ENCODE measurements around the gene KSR1.

Gene KSR1

GRCh38 chr17:27609611-27610303, 153.5 kb downstream of the KSR1 start:
- no peaks in the 10 kb centered on the region for H3K36me3 ChIP-seq (ENCODE audit: insufficient read depth, low read length)
- no peaks in the 10 kb centered on the region for H3K9me3 ChIP-seq (replicated peaks; ENCODE audit: low read length)
- no peaks in the 10 kb centered on the region for H3K4me1 ChIP-seq (ENCODE audit: control insufficient read depth, insufficient read depth, low read length)
- H3K9ac ChIP-seq (ENCODE audit: low read depth, low read length): no peak overlapping the region
- H3K4me2 ChIP-seq (ENCODE audit: low read length): no peak overlapping the region
- no peak overlapping the region for H3K4me3 ChIP-seq (ENCODE audit: low read length)
- H3K27me3 ChIP-seq (ENCODE audit: control insufficient read depth, insufficient read depth, low read length): no peaks in the 10 kb centered on the region

DNA sequence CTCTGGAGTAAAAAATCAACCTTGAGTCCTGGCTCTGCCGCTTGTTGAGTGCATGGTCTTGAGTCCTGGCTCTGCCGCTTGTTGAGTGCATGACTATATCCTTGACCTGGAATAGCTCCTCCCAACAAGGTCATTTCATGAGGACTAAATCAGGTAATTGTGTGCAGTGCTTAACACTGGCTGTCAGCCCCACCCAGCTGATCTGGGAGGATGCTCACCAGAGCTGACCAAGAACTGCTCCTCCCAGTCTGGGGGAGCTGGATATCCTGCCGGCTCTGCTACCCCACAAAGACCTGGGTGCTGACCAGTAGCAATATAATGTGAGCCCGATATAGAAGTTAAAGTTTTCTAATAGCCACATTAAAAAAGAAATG, 154.0 kb downstream of the KSR1 start:
- Histone ChIP-seq H3K36me3 (ENCODE audit: insufficient read depth, low read length) (no peaks in the 10 kb centered on the region), H3K4me2 (ENCODE audit: low read length) (no peak overlapping the region), H3K4me3 (ENCODE audit: low read length) (no peak overlapping the region), H3K9ac (ENCODE audit: low read depth, low read length) (no peak overlapping the region), H3K27me3 (ENCODE audit: control insufficient read depth, insufficient read depth, low read length) (no peaks in the 10 kb centered on the region), H3K9me3 (replicated peaks; ENCODE audit: low read length) (no peaks in the 10 kb centered on the region), H3K4me1 (ENCODE audit: control insufficient read depth, insufficient read depth, low read length) (no peaks in the 10 kb centered on the region)

- no peaks in the 10 kb centered on the region for H3K9me3 ChIP-seq (replicated peaks; ENCODE audit: low read length)
- H3K9ac ChIP-seq (ENCODE audit: low read depth, low read length): no peak overlapping the region
- no peak overlapping the region for H3K4me2 ChIP-seq (ENCODE audit: low read length)
- H3K27me3 ChIP-seq (ENCODE audit: control insufficient read depth, insufficient read depth, low read length): no peaks in the 10 kb centered on the region
- no peaks in the 10 kb centered on the region for H3K4me1 ChIP-seq (ENCODE audit: control insufficient read depth, insufficient read depth, low read length)
- no peaks in the 10 kb centered on the region for H3K36me3 ChIP-seq (ENCODE audit: insufficient read depth, low read length)
- no peak overlapping the region for H3K4me3 ChIP-seq (ENCODE audit: low read length)
These were observed 156.0 kb downstream of the KSR1 start for GRCh38 chr17:27612160-27612770.

DNA sequence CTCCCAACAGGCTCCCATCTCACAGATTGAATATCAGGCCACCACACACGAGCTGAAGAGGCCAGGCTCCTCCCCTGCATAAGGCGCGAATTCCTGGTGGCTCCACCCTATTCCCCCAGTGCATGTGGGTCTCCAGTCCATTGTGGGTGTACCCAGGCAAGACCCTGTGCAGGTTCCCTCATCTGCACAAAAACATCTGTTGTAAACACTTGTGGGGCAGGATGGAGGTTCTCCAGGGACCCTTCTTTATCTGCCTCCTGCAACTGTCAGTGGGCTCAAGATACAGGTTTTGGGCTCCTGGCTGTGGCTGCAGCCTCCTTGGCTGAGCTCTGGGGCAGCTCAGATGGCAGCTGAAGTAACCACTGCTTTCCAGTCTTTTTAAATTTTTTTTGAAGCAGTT, 157.2 kb downstream of the KSR1 start:
- H3K9me3 ChIP-seq (replicated peaks; ENCODE audit: low read length): no peaks in the 10 kb centered on the region
- H3K36me3 ChIP-seq (ENCODE audit: insufficient read depth, low read length): no peaks in the 10 kb centered on the region
- H3K27me3 ChIP-seq (ENCODE audit: control insufficient read depth, insufficient read depth, low read length): no peaks in the 10 kb centered on the region
- H3K4me3 ChIP-seq (ENCODE audit: low read length): no peak overlapping the region
- no peak overlapping the region for H3K4me2 ChIP-seq (ENCODE audit: low read length)
- H3K9ac ChIP-seq (ENCODE audit: low read depth, low read length): no peak overlapping the region
- no peaks in the 10 kb centered on the region for H3K4me1 ChIP-seq (ENCODE audit: control insufficient read depth, insufficient read depth, low read length)

DNA sequence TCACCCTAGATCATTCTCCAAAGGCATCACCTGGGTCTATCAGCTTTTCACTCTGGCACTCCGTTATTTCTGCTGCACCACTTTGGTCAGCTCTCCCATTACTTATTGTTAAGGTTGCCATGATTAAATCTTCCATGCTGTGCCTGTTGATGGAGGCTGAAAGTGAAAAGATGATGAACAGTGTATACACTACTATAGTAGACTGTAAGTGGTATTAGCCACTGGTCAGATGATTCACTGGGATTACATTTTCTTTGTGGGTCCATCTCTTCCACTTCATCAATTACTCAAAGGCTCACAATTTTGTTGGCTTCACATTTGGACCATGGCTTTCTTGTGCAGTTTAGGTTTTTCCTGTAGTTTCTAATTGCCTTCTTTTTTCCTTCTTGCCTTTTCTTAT, 158.9 kb downstream of the KSR1 start:
- no peak overlapping the region for H3K4me2 ChIP-seq (ENCODE audit: low read length)
- H3K4me3 ChIP-seq (ENCODE audit: low read length): no peak overlapping the region
- H3K9ac ChIP-seq (ENCODE audit: low read depth, low read length): no peak overlapping the region
- H3K4me1 ChIP-seq (ENCODE audit: control insufficient read depth, insufficient read depth, low read length): no peaks in the 10 kb centered on the region
- no peaks in the 10 kb centered on the region for H3K36me3 ChIP-seq (ENCODE audit: insufficient read depth, low read length)
- no peaks in the 10 kb centered on the region for H3K9me3 ChIP-seq (replicated peaks; ENCODE audit: low read length)
- H3K27me3 ChIP-seq (ENCODE audit: control insufficient read depth, insufficient read depth, low read length): no peaks in the 10 kb centered on the region

GRCh38 chr17:27616414-27616813, 160.2 kb downstream of the KSR1 start:
- no peaks in the 10 kb centered on the region for H3K4me1 ChIP-seq (ENCODE audit: control insufficient read depth, insufficient read depth, low read length)
- no peaks in the 10 kb centered on the region for H3K36me3 ChIP-seq (ENCODE audit: insufficient read depth, low read length)
- no peak overlapping the region for H3K4me3 ChIP-seq (ENCODE audit: low read length)
- no peak overlapping the region for H3K9ac ChIP-seq (ENCODE audit: low read depth, low read length)
- no peaks in the 10 kb centered on the region for H3K9me3 ChIP-seq (replicated peaks; ENCODE audit: low read length)
- no peaks in the 10 kb centered on the region for H3K27me3 ChIP-seq (ENCODE audit: control insufficient read depth, insufficient read depth, low read length)
- H3K4me2 ChIP-seq (ENCODE audit: low read length): no peak overlapping the region

- H3K4me2 ChIP-seq (ENCODE audit: low read length): no peak overlapping the region
- no peaks in the 10 kb centered on the region for H3K36me3 ChIP-seq (ENCODE audit: insufficient read depth, low read length)
- H3K27me3 ChIP-seq (ENCODE audit: control insufficient read depth, insufficient read depth, low read length): peaks cover 5% of the 10 kb centered on the region
- no peaks in the 10 kb centered on the region for H3K4me1 ChIP-seq (ENCODE audit: control insufficient read depth, insufficient read depth, low read length)
- no peak overlapping the region for H3K4me3 ChIP-seq (ENCODE audit: low read length)
- H3K9ac ChIP-seq (ENCODE audit: low read depth, low read length): no peak overlapping the region
- no peaks in the 10 kb centered on the region for H3K9me3 ChIP-seq (replicated peaks; ENCODE audit: low read length)
These were observed 162.2 kb downstream of the KSR1 start for GRCh38 chr17:27618417-27618816.

DNA sequence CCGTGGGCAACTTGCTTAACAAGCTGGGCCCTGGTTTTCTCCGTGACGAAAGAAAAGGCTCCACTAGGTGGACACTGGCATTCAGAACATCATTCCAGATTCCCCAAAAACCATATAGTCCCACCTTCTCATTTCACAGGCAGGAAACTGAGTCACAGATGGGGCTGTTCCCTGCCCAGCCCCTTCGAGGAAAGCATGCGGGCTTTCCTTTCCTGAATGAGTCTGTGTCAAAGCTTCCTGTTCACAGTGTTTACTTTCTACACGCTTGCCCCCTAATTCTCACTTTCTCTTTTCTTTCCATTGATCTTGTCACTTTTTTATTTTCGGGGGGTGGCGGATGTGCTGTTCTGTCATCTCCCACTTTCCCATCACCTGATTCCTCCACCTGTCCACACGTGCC, 164.5 kb downstream of the KSR1 start:
- Histone ChIP-seq H3K4me2 (ENCODE audit: low read length) (no peak overlapping the region), H3K27me3 (ENCODE audit: control insufficient read depth, insufficient read depth, low read length) (peaks cover 5% of the 10 kb centered on the region), H3K9me3 (replicated peaks; ENCODE audit: low read length) (no peaks in the 10 kb centered on the region), H3K36me3 (ENCODE audit: insufficient read depth, low read length) (no peaks in the 10 kb centered on the region), H3K9ac (ENCODE audit: low read depth, low read length) (no peak overlapping the region), H3K4me3 (ENCODE audit: low read length) (no peak overlapping the region), H3K4me1 (ENCODE audit: control insufficient read depth, insufficient read depth, low read length) (no peaks in the 10 kb centered on the region)

- Histone ChIP-seq H3K27me3 (ENCODE audit: control insufficient read depth, insufficient read depth, low read length) (peaks cover 5% of the 10 kb centered on the region), H3K9me3 (replicated peaks; ENCODE audit: low read length) (no peaks in the 10 kb centered on the region), H3K4me1 (ENCODE audit: control insufficient read depth, insufficient read depth, low read length) (no peaks in the 10 kb centered on the region), H3K9ac (ENCODE audit: low read depth, low read length) (no peak overlapping the region), H3K4me2 (ENCODE audit: low read length) (no peak overlapping the region), H3K36me3 (ENCODE audit: insufficient read depth, low read length) (no peaks in the 10 kb centered on the region), H3K4me3 (ENCODE audit: low read length) (no peak overlapping the region)
These were observed 165.3 kb downstream of the KSR1 start for GRCh38 chr17:27621536-27621935.

DNA sequence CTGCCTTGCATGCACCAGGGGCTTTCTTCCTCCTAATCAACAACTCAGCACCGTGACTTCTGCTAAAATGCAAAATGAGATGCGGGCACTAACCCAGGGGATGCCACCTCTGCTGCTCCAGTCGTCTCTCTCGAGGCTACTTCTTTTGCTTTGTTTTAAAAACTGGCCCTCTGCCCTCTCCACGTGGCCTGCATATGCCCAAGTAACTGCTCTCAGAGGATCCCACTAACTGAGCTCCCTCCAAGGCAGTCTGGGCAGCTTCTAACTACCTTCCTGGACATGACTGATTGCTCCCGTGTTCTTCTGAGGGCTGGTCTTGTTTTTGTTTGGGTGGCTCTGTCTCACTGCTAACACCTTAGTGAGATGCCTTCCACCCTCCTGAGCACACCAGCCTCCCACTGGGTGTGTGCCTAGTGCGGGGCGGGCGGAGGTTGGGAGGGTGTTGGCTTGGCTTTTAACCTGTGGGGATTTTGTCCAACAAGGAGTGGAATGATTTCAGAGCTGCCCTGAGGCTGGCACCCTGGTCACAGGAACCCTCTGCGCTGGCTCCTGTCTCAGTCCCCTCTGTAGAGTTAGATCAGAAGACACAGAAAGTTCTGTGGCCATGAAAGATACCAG, 165.8 kb downstream of the KSR1 start:
- H3K36me3 ChIP-seq (ENCODE audit: insufficient read depth, low read length): no peaks in the 10 kb centered on the region
- H3K9ac ChIP-seq (ENCODE audit: low read depth, low read length): no peak overlapping the region
- H3K27me3 ChIP-seq (ENCODE audit: control insufficient read depth, insufficient read depth, low read length): peaks cover 5% of the 10 kb centered on the region
- H3K4me1 ChIP-seq (ENCODE audit: control insufficient read depth, insufficient read depth, low read length): no peaks in the 10 kb centered on the region
- no peaks in the 10 kb centered on the region for H3K9me3 ChIP-seq (replicated peaks; ENCODE audit: low read length)
- H3K4me2 ChIP-seq (ENCODE audit: low read length): no peak overlapping the region
- no peak overlapping the region for H3K4me3 ChIP-seq (ENCODE audit: low read length)

DNA sequence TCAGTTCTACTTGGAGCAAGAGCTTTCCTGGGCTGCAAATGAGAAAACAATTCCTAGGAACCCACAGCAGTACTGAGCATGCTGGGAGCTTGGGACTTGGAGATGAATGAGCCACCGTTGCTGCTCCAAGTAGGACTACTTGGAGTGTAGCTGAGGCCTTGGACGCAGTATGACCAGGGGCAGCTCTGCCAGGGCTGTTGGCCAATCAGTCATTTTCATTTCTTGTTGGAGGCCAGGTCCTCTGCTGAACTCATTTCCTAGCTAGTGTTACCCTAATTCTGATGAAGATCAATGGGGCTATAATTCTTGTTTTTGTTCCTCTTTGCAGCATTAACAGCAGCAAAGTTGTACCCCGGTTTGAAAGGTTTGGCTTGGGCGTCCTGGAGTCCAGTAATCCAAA, 166.7 kb downstream of the KSR1 start:
- no peak overlapping the region for H3K4me2 ChIP-seq (ENCODE audit: low read length)
- peaks cover 5% of the 10 kb centered on the region for H3K27me3 ChIP-seq (ENCODE audit: control insufficient read depth, insufficient read depth, low read length)
- H3K4me3 ChIP-seq (ENCODE audit: low read length): no peak overlapping the region
- no peaks in the 10 kb centered on the region for H3K9me3 ChIP-seq (replicated peaks; ENCODE audit: low read length)
- no peaks in the 10 kb centered on the region for H3K4me1 ChIP-seq (ENCODE audit: control insufficient read depth, insufficient read depth, low read length)
- H3K36me3 ChIP-seq (ENCODE audit: insufficient read depth, low read length): no peaks in the 10 kb centered on the region
- no peak overlapping the region for H3K9ac ChIP-seq (ENCODE audit: low read depth, low read length)

DNA sequence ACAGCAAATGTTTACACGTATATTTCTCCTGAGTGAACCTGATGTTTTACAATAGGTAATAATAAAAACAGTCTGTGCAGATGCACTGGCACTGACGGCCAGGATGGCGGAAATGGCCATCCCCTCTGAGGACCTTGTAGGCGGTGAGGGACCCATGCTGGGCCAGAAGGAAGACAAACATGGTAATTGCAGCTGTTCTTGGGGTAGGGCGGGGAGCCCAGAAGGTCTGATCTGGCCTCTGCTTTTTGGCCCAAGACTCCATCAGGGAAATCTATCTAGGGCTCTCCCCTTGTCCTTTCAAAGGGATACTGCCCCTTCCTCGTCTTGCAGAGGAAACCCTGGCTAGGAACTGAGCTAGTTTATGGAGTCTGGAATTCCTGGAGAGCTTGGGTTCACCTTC, 167.4 kb downstream of the KSR1 start:
- no peaks in the 10 kb centered on the region for H3K9me3 ChIP-seq (replicated peaks; ENCODE audit: low read length)
- peaks cover 5% of the 10 kb centered on the region for H3K27me3 ChIP-seq (ENCODE audit: control insufficient read depth, insufficient read depth, low read length)
- H3K9ac ChIP-seq (ENCODE audit: low read depth, low read length): no peak overlapping the region
- H3K36me3 ChIP-seq (ENCODE audit: insufficient read depth, low read length): no peaks in the 10 kb centered on the region
- no peaks in the 10 kb centered on the region for H3K4me1 ChIP-seq (ENCODE audit: control insufficient read depth, insufficient read depth, low read length)
- H3K4me2 ChIP-seq (ENCODE audit: low read length): no peak overlapping the region
- H3K4me3 ChIP-seq (ENCODE audit: low read length): no peak overlapping the region
